ENCODE measurements around the gene MLLT10.
"Not testable (repeated sequence)": the region's sequence is repeated elsewhere in the genome, so short reads cannot be mapped to it uniquely, and the experiment has no call there.

MLLT10 gene

DNA sequence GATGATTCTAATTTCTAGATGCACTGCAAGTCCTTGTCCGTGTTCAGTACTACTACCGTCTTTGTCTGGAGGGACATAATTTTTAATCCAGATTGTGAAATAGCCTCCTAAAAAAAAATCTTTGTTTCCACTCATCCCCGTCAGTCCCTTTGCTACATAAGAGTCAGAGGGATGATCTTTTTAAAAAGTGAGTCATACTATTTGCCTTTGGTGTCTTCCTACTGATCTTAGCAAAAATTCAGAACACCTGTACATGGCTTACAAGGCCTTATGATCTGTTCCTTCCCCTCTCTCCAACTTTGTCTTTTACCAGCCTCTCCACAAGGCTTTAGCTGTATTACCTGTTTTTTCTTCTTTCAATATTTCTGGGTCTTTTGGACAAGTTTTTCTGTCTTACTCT is 173.5 kb downstream of the MLLT10 start:
- DNase-seq: no peak

DNA sequence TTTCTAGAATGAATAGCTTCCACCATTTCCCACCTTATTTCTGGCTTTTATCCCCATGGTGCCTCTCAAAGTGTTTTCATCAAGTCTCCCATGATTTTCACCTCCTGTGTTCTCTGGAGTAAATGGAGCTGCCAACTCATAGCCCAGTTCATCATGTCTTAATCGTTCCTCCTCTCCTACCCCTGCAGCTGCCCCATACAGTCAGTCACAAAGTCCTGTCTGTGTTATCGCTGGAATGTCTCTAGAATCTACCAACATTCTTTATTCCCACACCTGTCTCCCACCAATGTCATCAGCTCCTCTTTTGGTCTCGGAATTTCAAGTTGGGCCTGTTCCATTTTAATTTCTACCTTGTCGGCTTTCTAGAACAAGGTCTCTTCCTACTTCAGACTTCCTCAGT is 178.9 kb downstream of the MLLT10 start:
- no peak for DNase-seq

DNA sequence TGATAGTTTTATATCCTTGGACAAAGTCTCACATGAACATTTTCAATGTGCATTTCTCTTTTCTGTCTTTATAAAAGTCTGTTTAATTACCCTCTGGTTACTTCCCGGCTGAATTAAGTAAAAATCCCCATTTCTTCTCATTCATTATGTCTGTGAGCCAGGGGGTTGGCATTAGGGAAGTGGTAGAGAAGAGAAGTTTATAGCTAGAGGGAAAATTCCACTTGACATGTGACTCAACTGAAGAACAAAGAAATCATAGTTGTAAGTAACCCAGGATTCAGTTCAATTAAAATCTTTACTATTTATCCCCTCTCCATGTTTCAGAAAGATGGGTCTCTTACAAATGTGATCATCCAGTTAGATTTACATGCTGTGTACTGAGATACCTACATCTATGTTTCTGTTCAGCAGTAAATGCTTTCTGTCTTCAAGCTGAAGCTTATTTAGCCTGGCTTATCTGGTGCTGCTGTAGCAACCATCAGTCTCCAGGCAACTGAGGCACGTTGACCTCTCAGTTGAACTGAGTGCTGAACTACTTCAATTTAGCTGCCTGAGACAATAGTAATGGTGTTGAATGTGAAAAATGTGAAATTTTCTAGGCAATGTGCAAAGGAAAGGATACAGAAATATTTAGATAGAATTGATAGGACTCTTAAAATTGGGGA is 181.6 kb downstream of the MLLT10 start:
- DNase-seq: no peak

DNA sequence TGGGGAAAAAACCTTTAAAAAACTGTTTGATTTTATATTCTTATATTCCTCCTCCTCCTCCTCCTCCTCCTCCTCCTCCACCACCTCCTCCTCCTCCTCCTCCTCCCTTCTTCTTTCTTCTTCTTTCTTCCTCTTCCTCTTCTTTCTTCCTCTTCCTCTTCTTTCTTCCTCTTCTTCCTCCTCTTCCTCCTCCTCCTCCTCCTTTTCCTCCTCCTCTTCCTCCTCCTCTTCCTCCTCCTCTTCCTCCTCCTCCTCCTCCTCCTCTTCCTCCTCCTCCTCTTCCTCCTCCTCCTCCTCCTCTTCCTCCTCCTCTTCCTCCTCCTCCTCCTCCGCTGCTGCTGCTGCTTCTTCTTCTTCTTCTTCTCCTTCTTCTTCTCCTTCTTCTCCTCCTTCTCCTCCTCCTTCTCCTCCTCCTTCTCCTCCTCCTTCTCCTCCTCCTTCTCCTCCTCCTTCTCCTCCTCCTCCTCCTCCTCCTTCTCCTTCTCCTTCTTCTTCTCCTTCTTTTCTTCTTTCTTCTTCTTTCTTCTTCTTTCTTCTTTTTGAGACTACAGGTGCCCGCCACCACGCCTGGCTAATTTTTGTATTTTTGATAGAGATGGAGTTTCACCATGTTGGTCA is 183.5 kb downstream of the MLLT10 start:
- DNase-seq: not testable (repeated sequence)

DNA sequence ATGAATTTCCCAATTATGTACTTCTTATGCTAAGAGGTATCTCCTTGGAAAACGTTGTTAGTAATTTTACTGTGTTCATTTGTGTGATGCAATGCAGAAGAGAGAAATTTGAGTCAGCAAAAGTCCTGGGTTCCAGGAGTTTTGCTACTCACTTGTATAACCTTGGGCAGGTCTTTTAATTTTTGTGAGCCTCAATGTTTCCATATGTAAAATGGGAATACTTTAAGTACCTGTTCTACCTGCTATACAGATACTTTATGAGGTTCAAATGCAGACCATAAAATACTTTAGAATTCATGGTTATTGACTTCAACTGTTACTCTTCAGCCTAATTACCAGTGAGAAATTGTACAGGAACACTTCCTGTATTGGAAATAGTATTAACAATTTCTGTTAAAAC is 185.5 kb downstream of the MLLT10 start:
- DNase-seq: no peak

DNA sequence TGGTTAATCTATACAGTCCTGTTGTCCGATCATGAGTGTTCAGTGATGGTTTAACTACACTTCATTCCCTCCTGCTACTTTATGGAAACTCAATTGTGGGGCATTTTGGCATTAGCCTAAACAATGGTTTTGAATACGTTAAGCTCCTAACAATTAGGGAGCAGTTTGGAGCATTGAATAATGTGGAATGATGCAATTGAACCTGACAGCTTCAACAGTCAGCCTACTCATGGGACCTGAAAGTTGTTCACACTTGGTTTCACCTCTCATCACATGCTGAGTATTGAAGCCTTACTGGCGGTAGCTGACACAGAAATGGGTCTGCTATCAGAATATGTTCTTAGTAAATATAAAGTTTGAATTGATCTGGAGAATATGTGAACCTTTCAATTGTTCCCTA is 186.1 kb downstream of the MLLT10 start:
- DNase-seq: no peak

DNA sequence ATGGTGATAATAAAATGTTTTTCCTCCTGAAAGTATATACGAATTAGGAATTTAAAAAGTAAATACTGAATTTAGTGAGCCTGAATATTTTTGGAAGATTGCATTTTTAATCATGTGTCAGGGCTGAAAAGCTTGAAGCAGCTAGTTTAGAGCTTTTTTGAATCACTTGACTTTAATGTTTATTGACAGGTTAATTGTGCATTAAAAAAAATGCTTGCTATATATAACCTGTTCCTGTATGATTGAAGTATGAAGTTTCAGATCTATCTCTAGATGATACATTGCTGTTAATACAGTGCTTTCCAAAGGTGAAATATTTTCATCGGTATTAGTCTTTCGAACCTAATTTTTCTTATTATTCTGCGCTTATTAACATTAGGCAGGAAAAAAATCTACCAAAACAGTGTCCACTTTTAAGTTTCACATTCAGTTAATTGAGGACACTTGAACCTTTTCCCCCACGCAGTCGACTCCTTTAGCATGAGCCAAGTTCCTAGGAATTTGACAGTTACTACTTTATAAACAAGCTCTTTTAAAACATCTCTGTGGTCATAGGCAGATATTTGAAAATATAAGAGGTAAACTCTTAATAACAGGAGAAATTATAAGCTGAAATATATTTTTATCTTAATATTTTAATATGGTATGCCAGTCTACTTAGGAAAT is 187.1 kb downstream of the MLLT10 start:
- DNase-seq: no peak

DNA sequence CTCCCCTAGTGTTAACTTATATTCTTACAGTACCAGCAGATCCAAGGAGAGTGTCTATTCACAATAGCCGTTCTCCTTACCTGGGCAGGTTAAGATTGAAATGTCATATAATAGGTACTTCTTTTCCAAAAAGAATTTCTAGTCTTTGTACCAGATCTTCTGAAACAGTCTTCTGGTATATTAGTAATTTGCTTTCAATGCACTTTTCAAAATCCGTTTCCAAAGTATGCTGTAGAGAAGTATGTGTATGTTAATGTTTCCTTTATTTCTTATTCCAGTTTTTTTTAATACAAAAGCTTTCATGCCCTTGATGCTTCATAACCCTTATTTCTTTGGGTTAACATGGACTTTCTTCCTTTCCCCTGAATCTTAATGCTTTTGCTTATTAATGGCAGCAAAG is 188.2 kb downstream of the MLLT10 start:
- no peak for DNase-seq

DNA sequence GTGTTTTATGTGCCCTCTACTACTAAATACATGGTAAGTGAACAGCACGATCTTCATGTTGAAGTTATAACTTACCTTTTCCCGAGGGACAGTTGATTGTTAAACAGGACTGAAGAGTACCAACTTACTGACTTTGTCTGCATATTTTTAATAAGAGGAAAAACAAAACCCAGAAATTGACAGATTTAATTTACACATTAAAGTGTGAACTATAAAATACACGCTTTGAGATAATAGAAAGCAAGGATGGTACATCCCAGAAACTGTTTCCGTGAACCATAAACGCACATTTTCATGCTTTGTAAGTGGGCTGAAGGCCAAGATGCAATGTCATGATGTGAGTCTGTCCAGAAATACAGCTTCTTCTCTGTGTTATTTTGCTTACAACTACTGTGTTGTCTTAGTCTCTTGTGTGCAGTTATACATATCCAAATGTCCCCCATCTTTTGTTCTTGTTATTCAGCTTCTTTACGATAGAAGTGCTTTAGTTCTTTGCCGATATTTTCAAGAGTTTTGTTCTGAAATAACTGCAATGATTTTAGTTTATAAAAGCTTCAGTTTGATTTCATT is 190.1 kb downstream of the MLLT10 start:
- DNase-seq: no peak

DNA sequence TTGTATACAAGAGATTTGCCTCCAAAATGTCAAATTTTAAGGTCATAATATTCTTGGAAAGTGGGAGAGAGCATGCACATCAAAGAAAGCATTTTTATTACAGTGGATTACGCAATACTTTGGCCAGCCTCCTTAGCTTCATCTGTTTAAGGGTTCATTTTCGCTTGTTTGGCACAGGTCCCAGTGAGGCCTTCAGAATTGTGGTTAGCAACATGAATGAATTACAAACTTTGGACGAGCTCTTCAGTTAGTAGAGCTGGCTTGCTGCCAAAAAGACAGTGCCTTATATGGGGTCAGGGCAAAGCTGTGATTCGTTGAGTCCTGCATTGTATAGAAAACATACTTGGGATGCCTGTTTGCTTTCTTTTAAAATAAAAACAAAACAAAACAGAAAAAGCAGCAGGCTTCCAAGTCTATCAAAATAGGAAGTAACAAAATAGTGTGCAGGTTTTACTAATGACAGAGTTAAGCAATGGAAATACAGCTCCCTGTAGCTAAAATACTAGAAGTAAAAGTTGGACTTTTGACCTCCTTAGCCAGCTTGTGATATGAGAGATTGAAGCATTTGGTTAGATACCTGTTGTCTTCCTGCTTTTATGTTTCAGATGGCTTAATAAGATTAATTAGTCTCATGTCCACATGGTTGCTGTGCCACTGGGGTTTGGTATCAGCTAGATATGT is 190.8 kb downstream of the MLLT10 start:
- peak; percentile 54 for DNase-seq

DNA sequence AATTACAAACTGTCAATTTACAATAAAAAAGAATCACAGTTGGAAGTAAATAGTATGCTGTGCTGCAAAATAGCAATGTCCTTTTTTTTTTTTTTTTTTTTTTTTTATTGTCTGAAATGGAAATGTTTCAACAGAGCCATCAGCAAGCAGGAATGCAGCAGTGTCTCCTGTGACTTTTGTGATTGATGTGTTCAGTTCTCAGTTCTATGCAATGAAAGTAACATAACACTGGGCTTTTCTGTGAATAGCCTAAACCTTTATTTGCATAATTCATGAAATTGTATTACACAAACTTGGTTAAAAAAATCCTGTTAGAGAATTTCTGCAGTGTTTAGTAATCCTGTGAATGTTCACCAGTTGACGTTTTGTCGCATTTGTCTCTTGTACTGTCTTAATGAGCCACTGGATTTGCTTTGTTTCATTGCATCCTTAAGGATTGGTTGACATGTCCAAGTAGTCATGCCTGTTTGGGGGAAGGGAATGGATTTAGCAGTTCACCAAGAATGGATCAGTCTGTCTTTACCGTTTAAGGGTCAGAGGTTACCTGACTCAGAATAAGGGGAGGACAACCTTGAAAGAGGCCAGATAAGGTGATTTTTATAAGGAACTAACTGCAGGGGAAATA is 192.7 kb downstream of the MLLT10 start:
- DNase-seq: no peak

DNA sequence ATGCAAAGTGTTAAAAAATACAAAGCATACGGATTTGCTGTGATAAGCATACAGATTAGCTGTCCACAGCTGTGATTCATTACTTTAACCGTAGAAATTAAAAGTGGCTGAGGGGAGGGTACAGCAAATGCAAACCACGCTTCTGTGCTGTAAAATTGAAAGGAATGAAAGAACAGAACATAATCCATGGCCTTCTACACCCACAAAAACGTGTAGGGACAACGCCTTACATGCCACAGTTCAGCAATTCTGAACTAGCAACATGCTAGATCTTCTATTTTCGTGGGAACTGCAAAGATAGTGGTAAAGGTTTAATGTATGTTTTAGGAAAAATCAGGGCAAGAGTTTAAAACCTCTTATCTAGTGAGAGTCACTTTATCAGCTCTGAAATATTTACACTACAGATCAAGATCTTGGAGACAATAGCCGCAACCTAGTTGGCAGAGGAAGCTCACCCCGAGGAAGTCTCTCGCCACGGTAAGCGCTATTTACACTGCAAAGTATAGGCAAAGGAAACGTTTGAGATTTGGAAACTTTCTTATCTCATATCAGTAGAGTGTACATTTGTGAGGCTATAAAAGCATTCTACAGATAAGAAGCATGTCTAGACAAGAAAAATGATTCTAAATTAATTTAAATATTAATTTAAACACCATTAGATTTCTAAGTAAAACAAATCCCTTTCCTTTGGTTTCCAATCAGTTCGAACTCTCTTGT is 193.6 kb downstream of the MLLT10 start:
- no peak for DNase-seq

DNA sequence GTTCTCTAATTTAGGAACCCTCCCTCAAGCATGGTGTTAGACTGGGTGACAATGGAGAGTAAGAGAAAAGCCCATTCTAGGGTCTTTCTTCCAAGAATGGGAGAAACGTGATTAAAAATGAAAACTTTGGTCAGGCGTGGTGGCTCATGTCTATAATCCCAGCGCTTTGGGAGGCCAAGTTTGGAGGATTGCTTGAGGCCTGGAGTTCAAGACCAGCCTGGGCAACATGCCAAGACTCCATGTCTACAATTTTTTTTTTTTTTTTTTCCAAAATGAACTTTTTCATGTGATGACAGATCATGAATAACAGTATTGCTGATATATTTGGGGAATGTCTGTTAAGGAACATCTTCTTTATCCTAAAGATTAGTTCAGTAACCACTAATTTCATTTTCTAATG is 194.6 kb downstream of the MLLT10 start:
- no peak for DNase-seq

DNA sequence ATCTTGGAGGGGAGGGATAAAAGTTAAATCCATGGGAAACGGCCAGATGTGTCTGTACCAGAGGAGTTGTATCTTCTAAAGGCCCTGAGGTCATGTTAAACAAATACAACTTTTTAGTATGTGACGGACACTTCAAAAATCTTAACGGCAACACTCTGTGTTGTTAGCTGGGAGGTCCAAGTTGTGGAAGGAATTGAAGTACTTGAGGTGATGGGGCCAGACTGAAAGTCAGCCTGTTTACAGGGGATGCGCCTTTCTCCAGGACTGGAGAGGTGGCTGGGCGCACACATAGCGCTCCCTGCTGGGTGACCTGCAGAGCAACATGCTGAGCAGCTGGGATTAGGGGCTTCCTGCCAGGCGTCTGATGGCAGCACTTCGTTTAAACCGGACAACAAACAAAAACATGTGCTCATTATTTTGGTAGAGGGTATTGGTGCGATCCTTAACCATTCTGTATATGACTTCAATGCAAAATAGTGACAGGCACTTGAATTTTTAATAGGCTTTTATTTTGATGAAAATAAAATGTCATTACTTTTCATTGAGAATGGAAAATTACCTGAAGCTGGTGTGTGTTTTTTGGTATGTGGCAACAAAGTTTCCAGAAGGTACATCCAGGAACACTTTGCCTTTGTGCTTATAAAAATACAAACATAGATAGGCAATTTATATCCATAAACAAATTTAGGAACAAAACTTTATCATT is 198.2 kb downstream of the MLLT10 start:
- DNase-seq: peak; percentile 35

DNA sequence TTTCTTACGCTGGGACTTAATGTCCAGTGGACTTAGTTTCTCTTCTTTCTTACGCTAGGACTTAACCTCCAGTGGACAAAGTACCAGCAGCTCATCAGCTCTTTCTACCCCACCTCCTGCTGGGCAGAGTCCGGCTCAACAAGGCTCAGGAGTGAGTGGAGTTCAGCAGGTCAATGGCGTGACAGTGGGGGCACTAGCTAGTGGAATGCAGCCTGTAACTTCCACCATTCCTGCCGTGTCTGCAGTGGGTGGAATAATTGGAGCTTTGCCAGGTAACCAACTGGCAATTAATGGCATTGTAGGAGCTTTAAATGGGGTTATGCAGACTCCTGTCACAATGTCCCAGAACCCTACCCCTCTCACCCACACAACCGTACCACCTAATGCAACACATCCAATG is 199.7 kb downstream of the MLLT10 start:
- no peak for DNase-seq

DNA sequence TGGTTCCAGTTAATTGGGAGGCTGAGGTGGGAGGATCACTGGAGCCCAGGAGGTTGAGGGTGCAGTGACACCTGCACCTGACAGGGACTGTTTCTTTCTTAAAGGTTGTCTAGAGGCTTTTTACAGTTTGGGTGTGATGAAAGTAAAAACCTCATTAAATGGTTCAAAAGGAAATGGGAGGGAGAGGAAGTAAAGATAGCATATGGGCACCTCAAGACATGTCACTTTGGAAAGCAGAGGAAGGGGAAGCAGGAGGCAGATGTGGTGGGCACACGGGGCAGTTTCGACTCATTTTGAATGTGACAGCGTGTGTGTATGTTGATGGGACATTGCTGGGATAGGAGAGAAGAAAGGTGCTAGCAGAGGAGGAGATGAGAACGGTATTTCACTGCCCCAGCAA is 203.1 kb downstream of the MLLT10 start:
- no peak for DNase-seq

DNA sequence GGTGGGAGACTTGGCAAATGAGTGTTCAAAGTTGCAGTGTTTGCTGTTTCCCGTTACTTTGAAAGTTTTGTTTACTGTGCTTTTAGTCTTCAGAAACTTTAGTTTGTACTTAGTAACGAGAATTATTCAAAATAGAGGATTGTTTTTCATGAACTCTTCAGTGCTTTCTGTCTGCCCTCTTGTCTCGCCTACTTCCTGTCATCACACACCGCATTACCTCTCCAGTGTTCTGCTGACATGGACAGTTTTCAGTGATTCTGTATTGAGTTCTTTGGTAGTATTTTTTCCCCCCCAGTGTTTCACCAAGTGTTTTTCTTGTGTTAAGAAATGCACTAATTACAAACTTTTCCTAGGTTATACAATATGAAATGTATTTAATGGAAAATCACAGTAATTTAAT is 207.0 kb downstream of the MLLT10 start:
- peak; percentile 69 for DNase-seq

DNA sequence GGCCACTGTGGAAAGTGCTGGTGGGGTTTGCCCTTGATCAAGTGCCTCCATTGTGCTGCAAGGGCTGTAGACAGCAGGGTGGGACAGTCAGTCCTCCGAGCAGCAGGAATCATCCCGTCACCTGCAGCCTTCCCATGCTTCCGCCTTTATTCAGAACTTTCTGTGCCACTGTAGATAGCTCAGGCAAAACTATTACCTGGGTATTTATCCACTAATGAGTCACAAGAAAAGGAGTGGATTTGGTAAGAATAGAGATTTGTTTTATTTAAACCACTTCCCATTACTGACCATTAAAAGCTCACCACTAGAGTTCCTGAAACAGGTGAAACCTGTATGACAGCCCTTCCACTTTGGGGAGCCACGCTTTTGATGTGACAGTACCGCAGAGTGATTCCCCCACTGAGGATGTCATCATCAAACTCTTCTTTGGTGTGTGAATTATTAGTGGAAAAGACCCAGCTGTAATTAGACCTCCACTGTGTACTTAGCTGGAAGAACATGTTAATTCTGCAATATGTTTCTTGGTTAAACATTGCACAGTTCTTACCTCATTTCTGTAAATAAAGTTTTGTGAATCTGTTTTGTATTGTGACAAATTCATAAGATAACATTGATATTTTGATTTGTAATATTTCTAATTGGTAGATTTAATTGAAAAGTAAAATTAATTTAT is 208.8 kb downstream of the MLLT10 start:
- no peak for DNase-seq

DNA sequence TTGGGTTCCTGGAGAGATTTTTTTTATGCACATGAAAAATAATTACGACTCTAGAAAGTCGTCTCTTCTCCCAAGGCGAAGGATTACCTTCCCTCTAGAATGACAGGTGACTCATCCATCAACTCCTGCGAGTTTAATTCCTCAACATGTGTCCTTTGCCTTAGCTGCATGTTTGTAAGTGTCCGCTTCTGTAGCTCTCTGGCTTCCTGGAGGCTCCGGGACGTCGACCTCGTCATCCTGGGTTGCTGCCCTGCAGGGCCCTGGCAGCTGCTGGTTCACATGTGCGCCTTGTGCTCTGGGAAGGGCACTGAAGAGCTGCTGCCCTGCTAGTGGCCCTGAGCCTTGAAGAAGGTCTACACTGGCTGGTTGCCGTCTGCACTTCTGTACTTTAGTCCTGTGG is 210.2 kb downstream of the MLLT10 start:
- DNase-seq: no peak

DNA sequence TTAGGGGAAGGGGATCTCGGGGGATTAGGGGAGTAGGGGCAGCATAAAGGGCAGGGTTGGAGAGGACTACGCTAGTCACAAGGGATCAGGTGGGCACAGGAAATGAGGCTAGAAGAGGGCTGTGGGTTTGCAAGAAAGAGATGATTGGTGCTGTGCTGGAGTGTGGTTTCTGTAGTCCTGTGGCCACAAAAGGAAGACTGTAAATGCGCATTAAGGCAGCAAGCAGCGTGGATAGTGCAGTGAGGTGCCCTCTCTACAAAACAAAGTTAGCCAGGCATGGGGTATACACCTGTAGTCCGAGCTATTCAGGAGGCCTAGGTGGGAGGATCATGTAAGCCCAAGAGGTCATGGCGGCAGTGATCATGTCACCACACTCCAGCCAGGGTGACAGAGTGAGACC is 212.1 kb downstream of the MLLT10 start:
- DNase-seq: peak; percentile 27

DNA sequence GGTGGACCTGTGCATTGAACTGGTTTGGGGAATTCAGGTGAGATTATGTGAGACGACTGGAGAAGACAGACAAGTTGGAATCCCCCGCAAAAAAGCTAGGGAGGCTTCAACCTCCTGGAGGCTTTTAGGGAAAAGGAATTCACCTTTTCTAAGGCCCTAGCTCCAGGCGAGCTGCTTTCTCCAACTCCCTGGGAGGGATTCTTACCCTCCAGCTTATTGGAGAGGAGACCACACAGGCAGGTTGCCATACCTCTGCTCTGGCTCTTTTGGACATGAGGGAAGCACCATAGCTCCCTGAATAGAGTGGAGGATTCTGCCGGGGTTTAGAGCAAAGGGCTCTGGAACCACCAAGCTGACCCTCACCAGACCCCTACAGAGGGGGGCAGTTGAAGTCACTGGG is 213.8 kb downstream of the MLLT10 start:
- no peak for DNase-seq

All from CD4-positive, alpha-beta T cell treated with Interleukin-12 subunit alpha and Interleukin-12 subunit beta, for 1 hour (primary cell).